ENCODE data around the gene YY1.
A peak's percentile ranks its signal among the peaks of the same experiment; 100 is the strongest.

YY1 gene

DNA sequence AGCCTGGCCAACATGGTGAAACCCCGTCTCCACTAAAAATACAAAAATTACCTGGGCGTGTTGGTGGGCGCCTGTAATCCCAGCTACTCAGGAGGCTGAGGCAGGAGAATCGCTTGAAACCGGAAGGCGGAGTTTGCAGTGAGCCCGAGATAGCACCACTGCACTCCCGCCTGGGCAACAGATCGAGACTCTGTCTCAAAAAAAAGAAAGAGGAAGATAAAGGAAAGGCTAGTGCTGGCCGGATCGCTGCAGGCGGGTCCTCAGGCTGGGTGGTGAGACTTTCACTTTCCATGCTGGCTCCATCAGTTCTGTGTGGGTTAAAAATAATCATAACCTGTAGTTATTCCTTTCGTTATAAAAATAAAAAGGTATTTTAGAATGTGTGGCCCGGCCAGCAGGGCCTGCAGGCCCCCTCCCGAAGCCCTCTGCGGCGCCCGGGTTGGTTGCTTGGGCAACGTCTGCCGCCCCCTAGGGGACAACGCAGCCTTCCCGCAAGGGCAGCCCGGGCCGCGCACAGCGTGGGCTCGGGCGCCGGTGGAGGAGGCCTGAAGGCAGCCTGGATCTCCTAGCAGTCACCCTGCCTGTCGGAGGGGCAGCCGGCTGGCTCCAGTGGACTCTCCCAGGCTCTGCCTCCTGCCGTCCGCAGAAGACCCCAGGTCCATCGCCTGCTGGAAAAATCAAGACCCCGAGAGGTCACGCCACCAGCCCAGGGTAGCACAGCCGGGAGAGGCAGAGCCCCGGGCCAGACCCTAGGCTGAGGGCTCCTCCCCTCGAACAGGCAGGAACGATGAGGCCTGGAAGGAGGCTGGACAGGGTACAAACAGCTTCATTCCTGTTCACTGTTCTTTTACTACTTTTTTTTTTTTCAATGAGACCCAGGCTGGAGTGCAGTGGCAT lies 79.2 kb downstream of the YY1 start:
- DNase-seq: peak; percentile 64

DNA sequence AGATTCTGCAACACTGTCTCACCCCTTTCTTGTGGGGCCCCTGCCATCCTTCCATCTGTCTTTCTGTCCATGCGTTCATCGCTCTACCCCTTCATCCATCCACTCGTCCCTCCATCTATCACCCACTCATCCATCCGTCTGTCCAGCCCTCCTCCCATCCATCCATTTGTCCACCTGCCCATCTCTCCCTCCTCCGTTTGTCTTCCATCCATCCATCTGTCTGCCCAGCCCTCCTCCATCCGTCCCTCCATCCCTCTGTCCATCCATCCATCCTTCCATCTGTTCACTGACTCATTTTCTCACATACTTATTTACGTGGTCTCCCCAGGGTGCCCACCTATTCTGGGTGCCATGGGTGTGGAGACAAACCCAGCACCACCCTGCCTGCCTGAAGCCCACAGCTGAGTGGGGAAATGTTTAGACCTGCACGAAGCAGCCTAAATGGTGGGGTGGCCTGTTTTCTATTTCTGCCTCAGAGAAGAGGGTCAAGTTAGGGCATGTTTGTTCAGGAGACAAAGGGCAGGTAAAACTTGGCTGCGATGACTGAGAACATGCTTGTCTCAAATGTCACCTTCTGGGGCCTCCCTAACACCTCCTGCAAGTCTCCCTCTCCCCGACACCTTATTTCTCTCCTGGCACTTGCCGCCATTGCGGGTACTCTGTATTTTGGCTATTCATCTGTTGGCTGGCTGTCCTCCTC lies 81.4 kb downstream of the YY1 start:
- DNase-seq: no peak

DNA sequence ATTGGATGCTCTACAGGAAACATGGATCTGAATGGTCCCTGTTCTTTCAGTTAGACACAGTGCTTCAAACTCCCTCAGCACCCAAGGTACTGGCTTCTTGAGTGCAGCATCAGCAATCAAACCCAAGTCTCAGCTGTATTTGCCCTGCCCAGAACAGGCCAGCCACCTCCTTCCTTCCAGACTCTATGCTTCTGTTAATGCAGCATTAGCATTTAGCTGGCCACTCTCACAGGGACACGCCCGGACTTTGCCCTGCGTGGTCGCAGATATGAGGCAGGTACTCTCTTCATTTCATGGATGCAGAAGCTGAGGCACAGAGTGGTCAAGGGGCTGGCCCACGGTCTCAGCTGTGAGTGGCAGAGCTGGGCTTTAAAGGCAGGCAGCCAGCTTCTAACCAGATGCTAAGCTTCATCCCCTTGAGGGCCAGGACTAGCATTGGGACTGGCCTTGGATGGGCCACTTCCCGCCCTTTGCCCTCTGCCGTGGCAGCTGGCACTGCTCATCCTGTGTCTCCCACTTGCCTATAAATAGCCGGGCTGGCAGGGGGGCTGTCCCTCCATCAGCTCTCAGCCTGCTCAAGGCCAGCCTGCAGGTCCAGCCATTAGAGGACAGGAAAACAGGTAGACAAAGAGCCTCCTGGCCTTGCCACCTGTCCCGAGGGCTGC lies 82.7 kb downstream of the YY1 start:
- DNase-seq: no peak

DNA sequence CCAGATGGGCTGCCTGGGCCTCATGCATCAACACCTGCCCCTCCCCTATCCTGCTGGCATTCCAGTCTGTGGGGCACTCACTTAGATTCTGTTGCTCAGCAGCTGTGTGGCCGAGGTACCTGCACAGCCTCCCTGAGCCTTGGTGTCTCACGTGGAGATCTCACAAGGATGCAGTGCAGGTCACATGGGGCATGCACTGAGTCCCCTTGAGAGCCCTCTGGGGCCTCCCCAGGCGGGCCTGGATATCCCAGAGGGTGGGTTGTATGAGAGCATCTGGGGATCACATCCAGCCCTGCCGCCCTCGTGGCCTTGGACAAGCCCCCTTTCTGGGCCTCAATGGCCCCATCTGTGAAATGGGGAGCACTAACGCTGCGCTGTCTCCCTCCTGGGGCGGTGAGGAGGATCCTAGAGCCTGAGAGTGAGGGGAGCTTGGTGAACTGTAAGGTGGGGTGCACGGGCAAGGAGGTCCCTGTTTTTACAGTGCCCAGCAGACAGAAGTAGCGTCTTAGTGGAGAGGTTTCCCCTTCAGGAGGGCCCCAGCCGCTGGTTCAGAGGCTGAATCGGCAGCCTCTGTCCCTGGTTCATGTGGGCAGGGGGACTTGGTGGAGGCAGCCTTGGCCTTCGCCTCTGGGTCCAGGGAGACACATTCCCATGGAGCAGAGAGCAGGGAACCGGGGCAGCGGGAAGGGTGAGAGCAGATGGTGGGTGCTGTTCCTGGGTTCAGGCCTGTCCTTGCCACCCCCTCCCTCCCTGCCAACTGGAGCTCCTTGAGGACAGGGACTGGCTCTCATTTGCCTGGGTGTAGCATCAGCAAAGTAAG lies 83.4 kb downstream of the YY1 start:
- DNase-seq: no peak

DNA sequence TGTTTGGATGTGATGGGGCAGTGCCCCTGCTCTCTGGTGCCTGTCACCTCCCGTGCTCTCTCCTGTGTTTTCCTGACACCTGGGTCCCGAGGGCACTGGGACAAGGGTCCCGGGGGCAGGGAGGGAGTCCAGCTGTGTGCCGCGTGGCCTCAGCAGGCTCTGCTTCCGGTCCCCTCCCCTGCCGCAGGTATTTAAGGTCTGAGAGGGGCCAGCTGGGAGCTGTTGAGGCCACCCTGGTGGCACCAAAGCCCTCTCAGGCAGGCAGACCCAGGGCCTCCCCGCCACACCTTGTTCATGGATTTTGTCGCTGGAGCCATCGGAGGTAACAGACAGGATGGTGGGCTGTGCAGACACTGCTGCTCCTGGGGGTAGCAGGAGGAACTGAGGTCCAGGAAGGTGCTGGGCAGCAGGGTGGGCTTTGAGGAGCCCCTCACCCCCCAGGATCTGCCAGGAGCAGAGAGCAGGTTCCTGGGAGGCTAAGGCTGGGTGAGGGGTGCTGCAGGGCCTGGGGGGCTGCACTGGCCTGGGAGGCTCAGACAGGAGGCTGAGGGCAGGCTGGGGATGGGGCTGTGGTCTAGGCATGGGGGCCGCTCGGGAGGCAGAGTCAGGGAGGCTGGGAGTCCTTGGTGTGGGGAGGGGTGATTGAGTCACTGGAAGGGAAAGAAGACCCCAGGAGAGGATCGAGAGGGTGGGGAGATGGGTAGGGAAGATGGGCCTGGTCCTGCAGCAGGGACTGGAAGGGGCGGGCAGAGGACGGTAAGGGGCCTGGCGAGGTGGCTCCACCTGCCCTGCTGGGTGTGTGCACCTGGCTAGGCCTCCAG lies 84.4 kb downstream of the YY1 start, which contains the start of gene SLC25A47:
Gene SLC25A47, plus strand, starts transcription at position 219 of the 821 bp plus-strand sequence. Its CDS starts 76 bp downstream, at position 295.
- no peak for DNase-seq

DNA sequence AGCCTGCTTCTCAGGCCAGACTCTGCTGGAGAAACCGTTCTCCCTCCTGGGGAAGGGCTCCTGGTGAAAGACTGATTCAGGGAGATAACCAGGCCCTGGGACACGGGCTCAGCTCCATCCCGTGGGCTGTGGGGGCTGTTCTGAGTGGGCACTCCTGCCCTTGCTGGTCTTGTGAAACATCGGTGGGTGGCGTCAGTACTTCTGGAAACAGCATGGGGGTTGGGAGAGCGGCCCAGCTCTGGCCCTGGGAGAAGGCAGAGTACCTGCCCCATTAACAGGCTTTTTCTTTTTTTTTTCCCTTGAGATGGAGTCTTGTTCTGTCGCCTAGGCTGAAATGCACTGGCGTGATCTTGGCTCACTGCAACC lies 85.0 kb downstream of the YY1 start:
- no peak for DNase-seq

DNA sequence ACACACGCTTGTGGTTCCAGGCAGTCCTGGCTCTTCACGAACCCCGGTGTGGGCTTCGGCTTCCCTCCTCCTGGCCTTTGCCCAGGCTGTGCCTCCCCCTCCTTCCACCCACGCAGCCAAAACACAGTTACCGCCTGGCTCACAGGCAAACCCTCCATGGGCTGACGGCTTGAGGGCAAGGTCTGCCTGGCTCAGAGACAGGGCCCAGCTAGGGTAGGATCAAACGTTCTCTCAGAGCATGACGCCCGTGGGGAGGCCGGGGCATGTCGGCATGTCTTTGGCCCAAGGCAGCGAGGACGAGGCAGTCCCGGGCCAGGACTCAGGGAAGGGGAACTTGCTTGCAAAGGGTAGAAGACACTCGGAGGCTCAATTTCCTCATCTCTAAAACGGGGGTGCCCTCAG lies 86.3 kb downstream of the YY1 start:
- DNase-seq: no peak

GRCh38 chr14:100325958-100326357 lies 87.0 kb downstream of the YY1 start:
- no peak for DNase-seq

- no peak for DNase-seq
Measured at GRCh38 chr14:100327128-100327527, 88.2 kb downstream of the YY1 start.

DNA sequence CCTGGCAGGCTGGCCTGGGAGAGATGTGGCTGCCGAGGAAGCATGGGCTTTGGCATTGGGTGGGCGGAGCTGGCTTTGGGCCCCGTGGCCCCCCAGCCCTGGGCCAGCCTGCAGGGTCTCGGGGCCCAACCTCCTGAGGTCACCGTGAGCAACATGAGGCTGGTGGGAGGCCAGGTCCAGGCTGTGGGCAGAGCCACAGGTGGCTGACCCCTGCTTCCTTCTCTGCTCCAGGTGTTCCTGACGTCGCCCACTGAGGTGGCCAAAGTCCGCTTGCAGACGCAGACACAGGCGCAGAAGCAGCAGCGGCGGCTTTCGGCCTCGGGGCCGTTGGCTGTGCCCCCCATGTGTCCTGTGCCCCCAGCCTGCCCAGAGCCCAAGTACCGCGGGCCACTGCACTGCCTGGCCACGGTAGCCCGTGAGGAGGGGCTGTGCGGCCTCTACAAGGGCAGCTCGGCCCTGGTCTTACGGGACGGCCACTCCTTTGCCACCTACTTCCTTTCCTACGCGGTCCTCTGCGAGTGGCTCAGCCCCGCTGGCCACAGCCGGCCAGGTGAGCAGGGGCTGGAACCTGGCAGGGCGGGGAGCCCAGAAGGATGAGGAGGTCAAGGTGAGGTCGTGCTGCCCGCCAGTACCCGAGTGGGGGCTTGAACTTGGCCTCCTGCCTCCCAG lies 89.7 kb downstream of the YY1 start:
- no peak for DNase-seq

- no peak for DNase-seq
Measured at GRCh38 chr14:100329233-100330006, 90.5 kb downstream of the YY1 start.

- no peak for DNase-seq
Measured at GRCh38 chr14:100330007-100330344, 91.0 kb downstream of the YY1 start.

- no peak for DNase-seq
Measured at GRCh38 chr14:100330388-100330931, 91.5 kb downstream of the YY1 start.

GRCh38 chr14:100332071-100332639 lies 93.2 kb downstream of the YY1 start:
- no peak for DNase-seq

Measured in effector CD4-positive, alpha-beta T cell (primary cell).